Measurements from ENCODE around the gene DDX52. TPM values are rescaled to one million over a fixed set of nuclear protein-coding genes. Genes with fewer than 3 reads are reported as not detected.
"Not testable (repeated sequence)": the region's sequence is repeated elsewhere in the genome, so short reads cannot be mapped to it uniquely, and the experiment has no call there.

The DDX52 gene
- total RNA-seq, 3 donors from 2014 or later, result 34.1 to 43.4 (median 36.2) TPM

- not testable (repeated sequence) for DNase-seq; H3K4me1 Mint-ChIP-seq (ENCODE audit: low read depth); H3K9me3 Mint-ChIP-seq; H3K4me3 Mint-ChIP-seq; H3K27me3 Mint-ChIP-seq (ENCODE audit: low read depth); ATAC-seq
- peaks cover 23% of the 10 kb centered on the region for H3K36me3 Mint-ChIP-seq (ENCODE audit: insufficient read depth)
These were observed 26.8 kb downstream of the DDX52 start for GRCh38 chr17:37616430-37616829.

- Mint-ChIP-seq H3K4me3 (no peak overlapping the region), H3K27me3 (ENCODE audit: low read depth) (no peaks in the 10 kb centered on the region), H3K4me1 (ENCODE audit: low read depth) (peaks cover 3% of the 10 kb centered on the region), H3K36me3 (ENCODE audit: insufficient read depth) (peaks cover 17% of the 10 kb centered on the region), H3K9me3 (no peaks in the 10 kb centered on the region)
- no peak for DNase-seq
- ATAC-seq, result no peak
These were observed 28.4 kb downstream of the DDX52 start for GRCh38 chr17:37614823-37615222.

- Mint-ChIP-seq H3K9me3 (no peaks in the 10 kb centered on the region), H3K4me1 (ENCODE audit: low read depth) (peaks cover 7% of the 10 kb centered on the region), H3K27me3 (ENCODE audit: low read depth) (no peaks in the 10 kb centered on the region), H3K4me3 (no peak overlapping the region), H3K36me3 (ENCODE audit: insufficient read depth) (peaks cover 17% of the 10 kb centered on the region)
- DNase-seq (no peak), ATAC-seq (no peak)
These were observed 28.9 kb downstream of the DDX52 start for GRCh38 chr17:37614391-37614790.

- H3K9me3 Mint-ChIP-seq, result no peaks in the 10 kb centered on the region
- DNase-seq (no peak), ATAC-seq (no peak)
- no peaks in the 10 kb centered on the region for H3K27me3 Mint-ChIP-seq (ENCODE audit: low read depth)
- peak overlapping the region; percentile 21 for H3K4me3 Mint-ChIP-seq
- H3K4me1 Mint-ChIP-seq (ENCODE audit: low read depth), result peaks cover 23% of the 10 kb centered on the region
- peaks cover 12% of the 10 kb centered on the region for H3K36me3 Mint-ChIP-seq (ENCODE audit: insufficient read depth)
These were observed 32.3 kb downstream of the DDX52 start for GRCh38 chr17:37610971-37611370.

GRCh38 chr17:37610041-37610420 lies 33.2 kb downstream of the DDX52 start:
- not testable (repeated sequence) for H3K9me3 Mint-ChIP-seq; ATAC-seq; H3K27me3 Mint-ChIP-seq (ENCODE audit: low read depth); DNase-seq
- Mint-ChIP-seq H3K36me3 (ENCODE audit: insufficient read depth) (peaks cover 15% of the 10 kb centered on the region), H3K4me1 (ENCODE audit: low read depth) (peaks cover 32% of the 10 kb centered on the region), H3K4me3 (peak overlapping the region; percentile 91)

- no peaks in the 10 kb centered on the region for H3K27me3 Mint-ChIP-seq (ENCODE audit: low read depth)
- peaks cover 38% of the 10 kb centered on the region for H3K4me1 Mint-ChIP-seq (ENCODE audit: low read depth)
- ATAC-seq, result peak; percentile 91
- peaks cover 15% of the 10 kb centered on the region for H3K36me3 Mint-ChIP-seq (ENCODE audit: insufficient read depth)
- peak; percentile 94 for DNase-seq
- peak within 1 kb of the TSS; percentile 91 for H3K4me3 Mint-ChIP-seq
- no peaks in the 10 kb centered on the region for H3K9me3 Mint-ChIP-seq
These were observed 33.8 kb downstream of the DDX52 start, which contains the start of gene SYNRG for GRCh38 chr17:37609170-37610040. SYNRG (minus strand) TSS chr17:37609418; CDS start chr17:37609355, 63 bp downstream.

GRCh38 chr17:37608351-37609169 lies 34.7 kb downstream of the DDX52 start:
- H3K9me3 Mint-ChIP-seq, result no peaks in the 10 kb centered on the region
- no peaks in the 10 kb centered on the region for H3K27me3 Mint-ChIP-seq (ENCODE audit: low read depth)
- H3K4me1 Mint-ChIP-seq (ENCODE audit: low read depth), result peaks cover 46% of the 10 kb centered on the region
- peak; percentile 17 to 19 for ATAC-seq
- H3K4me3 Mint-ChIP-seq, result peak overlapping the region; percentile 91
- no peak for DNase-seq
- H3K36me3 Mint-ChIP-seq (ENCODE audit: insufficient read depth), result peaks cover 13% of the 10 kb centered on the region

GRCh38 chr17:37607637-37608331 lies 35.5 kb downstream of the DDX52 start:
- H3K27me3 Mint-ChIP-seq (ENCODE audit: low read depth), result no peaks in the 10 kb centered on the region
- peaks cover 52% of the 10 kb centered on the region for H3K4me1 Mint-ChIP-seq (ENCODE audit: low read depth)
- H3K36me3 Mint-ChIP-seq (ENCODE audit: insufficient read depth), result peaks cover 8% of the 10 kb centered on the region
- H3K4me3 Mint-ChIP-seq, result peak overlapping the region; percentile 91
- H3K9me3 Mint-ChIP-seq, result no peaks in the 10 kb centered on the region
- DNase-seq (no peak), ATAC-seq (no peak)

- H3K4me1 Mint-ChIP-seq (ENCODE audit: low read depth), result peaks cover 58% of the 10 kb centered on the region
- H3K27me3 Mint-ChIP-seq (ENCODE audit: low read depth), result no peaks in the 10 kb centered on the region
- ATAC-seq (peak in 1 of 2 donors; percentile 23), DNase-seq (peak; percentile 13)
- peaks cover 12% of the 10 kb centered on the region for H3K36me3 Mint-ChIP-seq (ENCODE audit: insufficient read depth)
- H3K9me3 Mint-ChIP-seq, result no peaks in the 10 kb centered on the region
- peak overlapping the region; percentile 91 for H3K4me3 Mint-ChIP-seq
These were observed 37.3 kb downstream of the DDX52 start for GRCh38 chr17:37605813-37606505.

GRCh38 chr17:37605081-37605480 lies 38.2 kb downstream of the DDX52 start:
- H3K9me3 Mint-ChIP-seq, result no peaks in the 10 kb centered on the region
- H3K27me3 Mint-ChIP-seq (ENCODE audit: low read depth), result no peaks in the 10 kb centered on the region
- peaks cover 63% of the 10 kb centered on the region for H3K4me1 Mint-ChIP-seq (ENCODE audit: low read depth)
- ATAC-seq (no peak), DNase-seq (no peak)
- H3K4me3 Mint-ChIP-seq, result peak overlapping the region; percentile 91
- peaks cover 15% of the 10 kb centered on the region for H3K36me3 Mint-ChIP-seq (ENCODE audit: insufficient read depth)

GRCh38 chr17:37604556-37604955 lies 38.7 kb downstream of the DDX52 start:
- ATAC-seq (no peak), DNase-seq (no peak)
- no peaks in the 10 kb centered on the region for H3K9me3 Mint-ChIP-seq
- H3K36me3 Mint-ChIP-seq (ENCODE audit: insufficient read depth), result peaks cover 15% of the 10 kb centered on the region
- H3K4me3 Mint-ChIP-seq, result peak overlapping the region; percentile 53
- H3K4me1 Mint-ChIP-seq (ENCODE audit: low read depth), result peaks cover 58% of the 10 kb centered on the region
- no peaks in the 10 kb centered on the region for H3K27me3 Mint-ChIP-seq (ENCODE audit: low read depth)

- ATAC-seq (no peak), DNase-seq (no peak)
- Mint-ChIP-seq H3K36me3 (ENCODE audit: insufficient read depth) (peaks cover 39% of the 10 kb centered on the region), H3K4me3 (no peak overlapping the region), H3K27me3 (ENCODE audit: low read depth) (no peaks in the 10 kb centered on the region), H3K9me3 (no peaks in the 10 kb centered on the region), H3K4me1 (ENCODE audit: low read depth) (peaks cover 40% of the 10 kb centered on the region)
These were observed 45.1 kb downstream of the DDX52 start for GRCh38 chr17:37598145-37598544.

GRCh38 chr17:37592291-37592690 lies 51.0 kb downstream of the DDX52 start:
- Mint-ChIP-seq H3K4me1 (ENCODE audit: low read depth) (peaks cover 51% of the 10 kb centered on the region), H3K4me3 (no peak overlapping the region), H3K27me3 (ENCODE audit: low read depth) (no peaks in the 10 kb centered on the region), H3K36me3 (ENCODE audit: insufficient read depth) (peaks cover 38% of the 10 kb centered on the region), H3K9me3 (no peaks in the 10 kb centered on the region)
- DNase-seq, result no peak
- ATAC-seq, result no peak

Data from activated T-cell treated with anti-CD3 and anti-CD28 coated beads, Interleukin-2, amount 50 U/mL, for 4 hours (primary cell).